ENCODE data around the gene CCND3.

CCND3 gene

DNA sequence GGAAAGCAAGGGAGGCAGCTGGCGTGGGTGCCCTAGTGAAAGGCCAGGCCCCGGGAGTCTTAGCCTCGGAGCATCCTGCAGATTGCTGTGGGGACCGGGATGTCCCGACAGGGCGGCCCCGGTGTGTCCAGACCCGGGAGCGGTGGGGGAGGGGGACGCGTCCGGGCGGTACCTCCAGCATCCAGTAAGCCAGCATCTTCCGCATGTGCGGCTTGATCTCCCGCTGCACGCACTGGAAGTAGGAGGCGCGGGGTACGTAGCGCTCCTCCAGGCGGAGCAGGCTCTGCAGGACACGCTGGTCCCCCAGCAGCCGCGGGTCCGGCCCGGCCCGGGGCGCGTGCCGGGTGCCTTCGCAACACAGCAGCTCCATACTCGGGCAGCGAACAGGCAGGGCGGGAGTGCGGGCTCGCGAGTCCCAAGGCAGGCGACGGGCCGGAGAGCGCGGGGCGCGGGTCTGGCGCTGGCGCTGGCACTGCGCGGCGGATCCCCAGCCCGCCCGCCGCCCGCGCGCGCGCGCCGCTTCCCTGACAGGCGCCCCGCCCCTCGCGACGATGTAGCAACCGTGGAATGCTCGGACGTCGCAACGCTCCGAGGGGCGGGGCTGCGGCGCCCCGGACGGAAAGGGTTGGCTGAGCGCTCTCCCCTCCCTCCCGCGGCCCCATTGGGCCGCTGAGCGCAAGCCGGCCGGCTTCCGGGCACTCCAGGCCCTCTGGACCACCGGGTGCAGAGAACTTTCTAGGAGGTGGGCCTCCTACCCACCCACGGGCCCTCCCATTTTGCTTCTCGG lies at the start of gene CCND3:
CCND3 (minus strand) TSS at position 529 of the 787 bp plus-strand sequence; CDS start at position 370, 159 bp downstream.
- no peaks in the 10 kb centered on the region for H3K9me3 ChIP-seq (ENCODE audit: control insufficient read depth in 2 of 2, low read length in 2 of 2)
- H3K4me3 ChIP-seq (ENCODE audit: low read length in 2 of 2), result peak within 1 kb of the TSS; percentile 77 to 93
- H3K27me3 ChIP-seq (ENCODE audit: control insufficient read depth in 2 of 2, insufficient read depth in 2 of 2, low read length in 2 of 2), result no peaks in the 10 kb centered on the region
- H3K27ac ChIP-seq (ENCODE audit: low read depth in 2 of 2, low read length in 2 of 2), result peak within 1 kb of the TSS; percentile 81 to 86
- peaks cover 30 to 31% of the 10 kb centered on the region in 2 donors for H3K4me1 ChIP-seq (ENCODE audit: control insufficient read depth in 2 of 2, insufficient read depth in 2 of 2, low read length in 2 of 2)
- H3K9ac ChIP-seq (ENCODE audit: low read depth in 1 of 2, low read length in 2 of 2), result peak within 1 kb of the TSS; percentile 72 to 74
- H3K36me3 ChIP-seq (ENCODE audit: control insufficient read depth in 2 of 2, insufficient read depth in 2 of 2, low read length in 2 of 2), result peaks cover 0 to 8% of the 10 kb centered on the region in 2 donors

GRCh38 chr6:41986339-41986738 lies 44.7 kb upstream of the CCND3 start:
- no peak overlapping the region for H3K9ac ChIP-seq (ENCODE audit: low read depth in 1 of 2, low read length in 2 of 2)
- H3K9me3 ChIP-seq (ENCODE audit: control insufficient read depth in 2 of 2, low read length in 2 of 2), result no peaks in the 10 kb centered on the region
- H3K27ac ChIP-seq (ENCODE audit: low read depth in 2 of 2, low read length in 2 of 2), result no peak overlapping the region
- H3K27me3 ChIP-seq (ENCODE audit: control insufficient read depth in 2 of 2, insufficient read depth in 2 of 2, low read length in 2 of 2), result no peaks in the 10 kb centered on the region
- H3K36me3 ChIP-seq (ENCODE audit: control insufficient read depth in 2 of 2, insufficient read depth in 2 of 2, low read length in 2 of 2), result no peaks in the 10 kb centered on the region
- H3K4me3 ChIP-seq (ENCODE audit: low read length in 2 of 2), result no peak overlapping the region
- no peaks in the 10 kb centered on the region for H3K4me1 ChIP-seq (ENCODE audit: control insufficient read depth in 2 of 2, insufficient read depth in 2 of 2, low read length in 2 of 2)

DNA sequence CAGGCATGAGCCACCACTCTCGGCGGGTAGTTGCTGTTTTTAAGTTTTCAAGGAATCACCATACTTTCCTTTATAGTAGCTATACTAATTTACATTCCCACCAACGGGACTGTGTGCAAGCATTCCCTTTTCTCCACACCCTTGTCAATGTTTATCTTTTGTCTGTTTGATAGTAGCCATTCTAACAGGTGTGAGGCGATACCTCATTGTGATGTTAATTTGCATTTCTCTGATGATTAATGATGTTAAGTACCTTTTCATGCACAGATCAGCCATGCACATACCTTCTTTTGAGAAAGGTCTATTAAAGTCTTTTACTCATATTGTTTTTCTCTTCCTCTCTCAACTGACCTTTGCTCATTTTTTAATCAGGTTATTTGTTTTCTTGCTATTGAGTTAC lies 43.0 kb upstream of the CCND3 start:
- no peak overlapping the region for H3K9ac ChIP-seq (ENCODE audit: low read depth in 1 of 2, low read length in 2 of 2)
- H3K36me3 ChIP-seq (ENCODE audit: control insufficient read depth in 2 of 2, insufficient read depth in 2 of 2, low read length in 2 of 2), result no peaks in the 10 kb centered on the region
- no peak overlapping the region for H3K27ac ChIP-seq (ENCODE audit: low read depth in 2 of 2, low read length in 2 of 2)
- no peaks in the 10 kb centered on the region for H3K4me1 ChIP-seq (ENCODE audit: control insufficient read depth in 2 of 2, insufficient read depth in 2 of 2, low read length in 2 of 2)
- no peaks in the 10 kb centered on the region for H3K9me3 ChIP-seq (ENCODE audit: control insufficient read depth in 2 of 2, low read length in 2 of 2)
- H3K27me3 ChIP-seq (ENCODE audit: control insufficient read depth in 2 of 2, insufficient read depth in 2 of 2, low read length in 2 of 2), result no peaks in the 10 kb centered on the region
- H3K4me3 ChIP-seq (ENCODE audit: low read length in 2 of 2), result no peak overlapping the region

DNA sequence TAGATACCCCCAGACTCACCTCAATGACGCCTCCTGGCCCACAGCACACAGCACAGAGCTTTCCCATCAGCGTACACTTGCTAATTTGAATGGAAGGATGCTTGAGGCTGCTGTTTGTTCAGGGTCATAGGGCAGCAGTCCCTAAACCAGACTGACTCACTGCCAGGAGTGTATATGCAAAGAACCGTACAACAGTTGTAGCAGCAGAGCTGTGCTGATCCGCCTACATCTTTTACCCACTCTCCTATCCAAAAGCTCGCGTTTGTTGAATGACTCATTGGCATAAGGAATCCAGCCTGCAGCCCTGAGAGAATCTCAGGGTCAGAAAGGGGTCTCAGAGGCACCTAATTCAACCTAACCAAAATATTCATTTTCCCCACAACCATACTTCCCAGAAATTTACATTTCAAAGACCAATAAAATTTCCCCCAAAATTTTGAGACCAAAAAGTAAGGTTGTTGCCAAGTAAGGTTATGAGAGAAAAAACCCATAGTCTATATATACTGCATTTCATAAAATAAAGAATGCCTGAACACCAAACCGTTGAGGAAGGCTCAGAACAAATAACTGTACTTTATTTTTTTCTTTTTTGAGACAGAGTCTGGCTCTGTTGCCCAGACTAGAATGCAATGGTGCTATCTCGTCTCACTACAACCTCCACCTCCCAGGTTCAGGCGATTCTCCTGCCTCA lies 35.3 kb upstream of the CCND3 start:
- no peaks in the 10 kb centered on the region for H3K36me3 ChIP-seq (ENCODE audit: control insufficient read depth in 2 of 2, insufficient read depth in 2 of 2, low read length in 2 of 2)
- H3K27me3 ChIP-seq (ENCODE audit: control insufficient read depth in 2 of 2, insufficient read depth in 2 of 2, low read length in 2 of 2), result no peaks in the 10 kb centered on the region
- H3K4me3 ChIP-seq (ENCODE audit: low read length in 2 of 2), result no peak overlapping the region
- no peaks in the 10 kb centered on the region for H3K4me1 ChIP-seq (ENCODE audit: control insufficient read depth in 2 of 2, insufficient read depth in 2 of 2, low read length in 2 of 2)
- no peak overlapping the region for H3K9ac ChIP-seq (ENCODE audit: low read depth in 1 of 2, low read length in 2 of 2)
- no peaks in the 10 kb centered on the region for H3K9me3 ChIP-seq (ENCODE audit: control insufficient read depth in 2 of 2, low read length in 2 of 2)
- H3K27ac ChIP-seq (ENCODE audit: low read depth in 2 of 2, low read length in 2 of 2), result no peak overlapping the region

GRCh38 chr6:41975276-41975675 lies 33.7 kb upstream of the CCND3 start:
- H3K9ac ChIP-seq (ENCODE audit: low read depth in 1 of 2, low read length in 2 of 2), result no peak overlapping the region
- H3K4me3 ChIP-seq (ENCODE audit: low read length in 2 of 2), result no peak overlapping the region
- H3K9me3 ChIP-seq (ENCODE audit: control insufficient read depth in 2 of 2, low read length in 2 of 2), result no peaks in the 10 kb centered on the region
- H3K27ac ChIP-seq (ENCODE audit: low read depth in 2 of 2, low read length in 2 of 2), result no peak overlapping the region
- no peaks in the 10 kb centered on the region for H3K36me3 ChIP-seq (ENCODE audit: control insufficient read depth in 2 of 2, insufficient read depth in 2 of 2, low read length in 2 of 2)
- peaks cover 0 to 7% of the 10 kb centered on the region in 2 donors for H3K4me1 ChIP-seq (ENCODE audit: control insufficient read depth in 2 of 2, insufficient read depth in 2 of 2, low read length in 2 of 2)
- no peaks in the 10 kb centered on the region for H3K27me3 ChIP-seq (ENCODE audit: control insufficient read depth in 2 of 2, insufficient read depth in 2 of 2, low read length in 2 of 2)

DNA sequence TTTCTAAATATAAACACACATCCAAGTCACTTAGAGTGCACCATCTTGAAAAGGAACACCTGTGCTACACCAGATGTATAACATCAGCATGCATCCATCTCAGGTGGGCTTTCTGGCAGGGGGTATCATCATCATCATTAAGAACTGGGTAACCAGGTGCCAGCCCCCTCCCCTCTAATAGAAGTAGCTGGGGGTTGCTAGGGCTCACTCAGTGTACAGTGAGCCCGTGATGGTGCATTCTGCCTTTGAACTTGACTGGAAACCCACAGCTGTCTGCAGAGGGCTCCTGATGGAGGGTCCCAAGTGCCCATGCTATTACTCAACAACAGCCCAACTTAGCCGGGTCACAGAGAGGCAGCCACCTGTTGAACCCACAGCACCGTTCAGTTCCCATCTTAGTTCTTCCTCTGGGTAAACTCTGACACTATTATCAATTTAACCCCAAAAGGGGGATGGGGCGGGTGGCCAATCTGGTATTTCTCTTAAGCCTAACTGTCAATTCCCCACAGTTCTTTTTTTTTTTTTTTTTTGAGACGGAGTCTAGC lies 32.7 kb upstream of the CCND3 start:
- Histone ChIP-seq H3K27ac (ENCODE audit: low read depth in 2 of 2, low read length in 2 of 2) (no peak overlapping the region), H3K9me3 (ENCODE audit: control insufficient read depth in 2 of 2, low read length in 2 of 2) (no peaks in the 10 kb centered on the region), H3K4me3 (ENCODE audit: low read length in 2 of 2) (no peak overlapping the region), H3K9ac (ENCODE audit: low read depth in 1 of 2, low read length in 2 of 2) (no peak overlapping the region), H3K4me1 (ENCODE audit: control insufficient read depth in 2 of 2, insufficient read depth in 2 of 2, low read length in 2 of 2) (peaks cover 0 to 7% of the 10 kb centered on the region in 2 donors), H3K27me3 (ENCODE audit: control insufficient read depth in 2 of 2, insufficient read depth in 2 of 2, low read length in 2 of 2) (no peaks in the 10 kb centered on the region), H3K36me3 (ENCODE audit: control insufficient read depth in 2 of 2, insufficient read depth in 2 of 2, low read length in 2 of 2) (no peaks in the 10 kb centered on the region)

DNA sequence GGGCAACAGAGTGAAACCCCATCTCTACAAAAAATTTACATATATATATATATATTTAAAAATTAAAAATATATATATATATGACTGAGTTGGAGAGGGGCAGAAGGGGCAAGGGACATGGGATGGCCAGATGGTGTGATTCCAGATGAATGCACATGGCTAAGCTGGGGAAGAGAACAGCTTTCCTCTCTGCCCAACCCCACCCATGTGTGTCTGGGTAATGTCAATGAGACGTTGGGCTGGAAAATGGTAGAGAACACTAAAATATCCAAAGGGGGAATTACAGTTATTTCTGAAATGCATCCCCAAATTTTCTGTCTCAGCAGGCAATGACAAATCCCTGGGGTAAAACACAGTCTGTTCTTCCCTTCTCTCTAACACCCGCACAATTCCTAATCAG lies 31.2 kb upstream of the CCND3 start:
- Histone ChIP-seq H3K9ac (ENCODE audit: low read depth in 1 of 2, low read length in 2 of 2) (no peak overlapping the region), H3K9me3 (ENCODE audit: control insufficient read depth in 2 of 2, low read length in 2 of 2) (no peaks in the 10 kb centered on the region), H3K27me3 (ENCODE audit: control insufficient read depth in 2 of 2, insufficient read depth in 2 of 2, low read length in 2 of 2) (no peaks in the 10 kb centered on the region), H3K4me3 (ENCODE audit: low read length in 2 of 2) (no peak overlapping the region), H3K36me3 (ENCODE audit: control insufficient read depth in 2 of 2, insufficient read depth in 2 of 2, low read length in 2 of 2) (no peaks in the 10 kb centered on the region), H3K27ac (ENCODE audit: low read depth in 2 of 2, low read length in 2 of 2) (no peak overlapping the region), H3K4me1 (ENCODE audit: control insufficient read depth in 2 of 2, insufficient read depth in 2 of 2, low read length in 2 of 2) (peaks cover 0 to 7% of the 10 kb centered on the region in 2 donors)

DNA sequence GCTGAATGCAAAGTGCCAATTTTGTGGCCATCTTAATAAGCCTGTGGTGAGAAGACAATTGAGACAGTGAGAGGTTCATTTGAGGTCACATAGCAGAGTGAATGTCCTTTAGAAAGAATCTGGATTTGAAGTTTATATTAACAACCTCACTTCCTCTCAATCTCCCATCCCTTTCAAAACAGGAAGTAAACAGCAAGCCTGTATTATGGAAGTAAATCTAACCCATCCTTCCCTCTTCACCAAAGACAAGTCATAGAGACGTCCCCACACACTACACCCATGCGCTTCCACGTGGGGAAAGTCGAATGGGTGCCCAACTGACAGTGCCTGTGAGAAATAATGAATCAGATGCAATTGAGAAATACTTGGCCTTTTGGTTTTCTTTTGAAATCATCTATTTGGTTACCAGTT lies 28.8 kb upstream of the CCND3 start:
- no peak overlapping the region for H3K4me3 ChIP-seq (ENCODE audit: low read length in 2 of 2)
- no peaks in the 10 kb centered on the region for H3K9me3 ChIP-seq (ENCODE audit: control insufficient read depth in 2 of 2, low read length in 2 of 2)
- H3K27me3 ChIP-seq (ENCODE audit: control insufficient read depth in 2 of 2, insufficient read depth in 2 of 2, low read length in 2 of 2), result no peaks in the 10 kb centered on the region
- H3K36me3 ChIP-seq (ENCODE audit: control insufficient read depth in 2 of 2, insufficient read depth in 2 of 2, low read length in 2 of 2), result no peaks in the 10 kb centered on the region
- no peak overlapping the region for H3K27ac ChIP-seq (ENCODE audit: low read depth in 2 of 2, low read length in 2 of 2)
- peaks cover 0 to 7% of the 10 kb centered on the region in 2 donors for H3K4me1 ChIP-seq (ENCODE audit: control insufficient read depth in 2 of 2, insufficient read depth in 2 of 2, low read length in 2 of 2)
- H3K9ac ChIP-seq (ENCODE audit: low read depth in 1 of 2, low read length in 2 of 2), result no peak overlapping the region

DNA sequence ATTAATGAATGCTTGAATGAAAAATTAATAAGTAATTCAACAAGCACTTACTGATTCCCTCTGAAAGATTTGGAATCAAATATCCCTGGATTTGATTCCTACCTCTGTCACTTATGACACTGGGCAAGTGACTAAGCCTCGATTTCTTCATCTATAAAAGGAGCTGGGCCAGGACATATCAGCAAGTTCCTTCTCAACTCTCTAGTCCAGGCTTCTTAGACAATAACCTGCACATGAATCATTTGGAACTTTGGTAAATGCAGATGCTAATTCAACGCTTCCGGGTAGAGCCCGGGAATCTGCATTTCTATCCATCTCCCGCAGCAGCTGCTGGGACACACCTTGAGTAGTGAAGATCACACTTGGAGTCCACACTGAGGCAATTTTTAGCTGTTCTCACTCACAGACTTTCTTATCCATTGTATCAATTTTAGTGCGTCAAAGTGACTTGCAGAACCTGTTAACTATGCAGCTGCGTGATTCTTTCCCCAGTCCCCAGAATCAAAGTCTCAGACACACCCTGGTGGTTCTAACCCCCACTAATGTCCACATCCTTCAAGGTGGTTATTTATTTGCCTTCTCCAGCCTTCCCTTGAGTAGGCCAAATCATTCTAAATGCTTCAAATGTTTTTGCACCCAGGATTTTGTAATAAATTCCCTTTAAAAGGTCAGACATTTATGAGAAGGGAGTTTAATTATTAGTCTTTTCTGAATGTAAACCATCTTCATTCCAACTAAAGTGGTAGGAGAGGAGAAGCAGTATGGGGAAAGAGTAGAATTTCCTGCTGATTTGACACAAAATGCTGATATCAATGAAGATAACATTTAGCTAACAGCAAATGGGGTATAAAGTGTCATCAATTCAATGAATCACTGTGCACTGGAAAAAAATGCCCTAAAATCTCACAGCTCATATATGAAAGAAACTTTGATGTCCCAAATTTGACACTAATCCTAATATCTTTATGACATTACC lies 26.0 kb upstream of the CCND3 start:
- Histone ChIP-seq H3K27me3 (ENCODE audit: control insufficient read depth in 2 of 2, insufficient read depth in 2 of 2, low read length in 2 of 2) (no peaks in the 10 kb centered on the region), H3K27ac (ENCODE audit: low read depth in 2 of 2, low read length in 2 of 2) (no peak overlapping the region), H3K9ac (ENCODE audit: low read depth in 1 of 2, low read length in 2 of 2) (no peak overlapping the region), H3K9me3 (ENCODE audit: control insufficient read depth in 2 of 2, low read length in 2 of 2) (no peaks in the 10 kb centered on the region), H3K4me3 (ENCODE audit: low read length in 2 of 2) (no peak overlapping the region), H3K36me3 (ENCODE audit: control insufficient read depth in 2 of 2, insufficient read depth in 2 of 2, low read length in 2 of 2) (no peaks in the 10 kb centered on the region), H3K4me1 (ENCODE audit: control insufficient read depth in 2 of 2, insufficient read depth in 2 of 2, low read length in 2 of 2) (peaks cover 0 to 7% of the 10 kb centered on the region in 2 donors)
